ENCODE results near the gene DUSP7.

The DUSP7 gene

GRCh38 chr3:52013802-52014598 is 42.4 kb downstream of the DUSP7 start:
- Mint-ChIP-seq H3K9me3 (no peaks in the 10 kb centered on the region), H3K4me3 (no peak overlapping the region), H3K27me3 (peaks cover 4 to 8% of the 10 kb centered on the region in 2 donors), H3K27ac (no peak overlapping the region), H3K4me1 (peaks cover 2 to 8% of the 10 kb centered on the region in 2 donors), H3K36me3 (no peaks in the 10 kb centered on the region)
- DNase-seq (no peak), ATAC-seq (replicated peaks) (peak; percentile 42)

- no peak for ATAC-seq (replicated peaks)
- Mint-ChIP-seq H3K27me3 (peaks cover 4 to 8% of the 10 kb centered on the region in 2 donors), H3K4me1 (peaks cover 2 to 7% of the 10 kb centered on the region in 2 donors), H3K9me3 (no peaks in the 10 kb centered on the region), H3K36me3 (no peaks in the 10 kb centered on the region), H3K27ac (no peak overlapping the region), H3K4me3 (no peak overlapping the region)
- no peak for DNase-seq
Observed at GRCh38 chr3:52012699-52013098, 43.7 kb downstream of the DUSP7 start.

- ATAC-seq (replicated peaks) (no peak), DNase-seq (no peak)
- Mint-ChIP-seq H3K4me3 (no peak overlapping the region), H3K36me3 (no peaks in the 10 kb centered on the region), H3K9me3 (no peaks in the 10 kb centered on the region), H3K4me1 (peaks cover 7 to 12% of the 10 kb centered on the region in 2 donors), H3K27me3 (peaks cover 0 to 8% of the 10 kb centered on the region in 2 donors), H3K27ac (no peak overlapping the region)
Observed at GRCh38 chr3:52010431-52010830, 45.9 kb downstream of the DUSP7 start.

- H3K4me1 Mint-ChIP-seq = peaks cover 7 to 15% of the 10 kb centered on the region in 2 donors
- no peak overlapping the region for H3K27ac Mint-ChIP-seq
- no peaks in the 10 kb centered on the region for H3K9me3 Mint-ChIP-seq
- H3K27me3 Mint-ChIP-seq = peaks cover 5 to 19% of the 10 kb centered on the region in 2 donors
- no peaks in the 10 kb centered on the region for H3K36me3 Mint-ChIP-seq
- DNase-seq = no peak
- no peak overlapping the region for H3K4me3 Mint-ChIP-seq
- ATAC-seq (replicated peaks) = no peak
Observed at GRCh38 chr3:52007291-52007690, 49.1 kb downstream of the DUSP7 start.

- ATAC-seq (replicated peaks) = no peak
- no peak overlapping the region for H3K4me3 Mint-ChIP-seq
- no peaks in the 10 kb centered on the region for H3K36me3 Mint-ChIP-seq
- peaks cover 10 to 18% of the 10 kb centered on the region in 2 donors for H3K4me1 Mint-ChIP-seq
- H3K27me3 Mint-ChIP-seq = peaks cover 5 to 19% of the 10 kb centered on the region in 2 donors
- no peak overlapping the region for H3K27ac Mint-ChIP-seq
- H3K9me3 Mint-ChIP-seq = no peaks in the 10 kb centered on the region
- no peak for DNase-seq
Observed at GRCh38 chr3:52006820-52007133, 49.6 kb downstream of the DUSP7 start.

GRCh38 chr3:52006017-52006819 is 50.2 kb downstream of the DUSP7 start:
- Mint-ChIP-seq H3K4me1 (peaks cover 14 to 23% of the 10 kb centered on the region in 2 donors), H3K36me3 (no peaks in the 10 kb centered on the region), H3K27me3 (peaks cover 5 to 19% of the 10 kb centered on the region in 2 donors), H3K9me3 (no peaks in the 10 kb centered on the region), H3K4me3 (no peak overlapping the region), H3K27ac (no peak overlapping the region)
- no peak for DNase-seq
- no peak for ATAC-seq (replicated peaks)

GRCh38 chr3:52005571-52005986 is 50.8 kb downstream of the DUSP7 start:
- Mint-ChIP-seq H3K4me3 (no peak overlapping the region), H3K9me3 (no peaks in the 10 kb centered on the region), H3K27me3 (peaks cover 5 to 19% of the 10 kb centered on the region in 2 donors), H3K4me1 (peaks cover 14 to 24% of the 10 kb centered on the region in 2 donors), H3K36me3 (no peaks in the 10 kb centered on the region), H3K27ac (no peak overlapping the region)
- DNase-seq (no peak), ATAC-seq (replicated peaks) (no peak)

- ATAC-seq (replicated peaks) (no peak), DNase-seq (no peak)
- no peaks in the 10 kb centered on the region for H3K9me3 Mint-ChIP-seq
- peaks cover 5 to 19% of the 10 kb centered on the region in 2 donors for H3K27me3 Mint-ChIP-seq
- peaks cover 14 to 24% of the 10 kb centered on the region in 2 donors for H3K4me1 Mint-ChIP-seq
- H3K36me3 Mint-ChIP-seq = no peaks in the 10 kb centered on the region
- H3K4me3 Mint-ChIP-seq = no peak overlapping the region
- peak overlapping the region; percentile 48 for H3K27ac Mint-ChIP-seq
Observed at GRCh38 chr3:52004906-52005395, 51.4 kb downstream of the DUSP7 start.

GRCh38 chr3:52004163-52004787 is 52.1 kb downstream of the DUSP7 start:
- H3K4me3 Mint-ChIP-seq = no peak overlapping the region
- no peaks in the 10 kb centered on the region for H3K9me3 Mint-ChIP-seq
- peaks cover 5 to 19% of the 10 kb centered on the region in 2 donors for H3K27me3 Mint-ChIP-seq
- no peaks in the 10 kb centered on the region for H3K36me3 Mint-ChIP-seq
- H3K27ac Mint-ChIP-seq = no peak overlapping the region
- ATAC-seq (replicated peaks) = no peak
- peaks cover 14 to 24% of the 10 kb centered on the region in 2 donors for H3K4me1 Mint-ChIP-seq
- DNase-seq = no peak

GRCh38 chr3:52002748-52003147 is 53.6 kb downstream of the DUSP7 start:
- peaks cover 14 to 24% of the 10 kb centered on the region in 2 donors for H3K4me1 Mint-ChIP-seq
- DNase-seq (no peak), ATAC-seq (replicated peaks) (no peak)
- peaks cover 10 to 19% of the 10 kb centered on the region in 2 donors for H3K27me3 Mint-ChIP-seq
- H3K27ac Mint-ChIP-seq = no peak overlapping the region
- no peaks in the 10 kb centered on the region for H3K36me3 Mint-ChIP-seq
- no peaks in the 10 kb centered on the region for H3K9me3 Mint-ChIP-seq
- H3K4me3 Mint-ChIP-seq = no peak overlapping the region

GRCh38 chr3:52001443-52001974 is 54.9 kb downstream of the DUSP7 start:
- ATAC-seq (replicated peaks) = peak; percentile 96 to 98
- DNase-seq = peak; percentile 78
- Mint-ChIP-seq H3K36me3 (no peaks in the 10 kb centered on the region), H3K27ac (no peak overlapping the region), H3K9me3 (no peaks in the 10 kb centered on the region), H3K4me3 (no peak overlapping the region), H3K4me1 (peaks cover 14 to 24% of the 10 kb centered on the region in 2 donors), H3K27me3 (peaks cover 11 to 19% of the 10 kb centered on the region in 2 donors)

- Mint-ChIP-seq H3K4me1 (peaks cover 10 to 20% of the 10 kb centered on the region in 2 donors), H3K4me3 (no peak overlapping the region), H3K9me3 (no peaks in the 10 kb centered on the region), H3K27ac (no peak overlapping the region), H3K27me3 (peaks cover 4 to 11% of the 10 kb centered on the region in 2 donors), H3K36me3 (peaks cover 10% of the 10 kb centered on the region in 2 donors)
- DNase-seq (no peak), ATAC-seq (replicated peaks) (no peak)
Observed at GRCh38 chr3:51999846-52000245, 56.5 kb downstream of the DUSP7 start.
